CD14-positive monocyte (primary cell): Measurements from ENCODE around the gene SPTBN1. TPM values are rescaled to one million over a fixed set of nuclear protein-coding genes. Genes with fewer than 3 reads are reported as not detected.

ENCODE experiments used
- DNase-seq, 3 donors: peaks; one replicate each; pipeline ENCODE4 v3.0.0-alpha.2; 2011 to 2022
- H2AFZ ChIP-seq: 2 replicates; pipeline ENCODE4 v1.6.0; 2012; ENCODE audit warnings: mild to moderate bottlenecking, low read depth, low read length, inconsistent platforms; ENCODE audit not compliant: insufficient read depth, poor library complexity, severe bottlenecking
- H3K27ac ChIP-seq, 2 donors: 1 replicate in 1 of 2; 2 replicates in 1 of 2; pipeline ENCODE4 v1.5.1; 2012 to 2013; ENCODE audit warnings: low read length in 2 of 2, control low read depth in 1 of 2, inconsistent platforms in 1 of 2, low read depth in 1 of 2, mild to moderate bottlenecking in 1 of 2
- H3K27me3 ChIP-seq, 2 donors: one replicate each; pipeline versions ENCODE4 v1.6.0 to v1.6.1; 2011 to 2013; ENCODE audit warnings: low read length in 2 of 2; ENCODE audit not compliant: control insufficient read depth in 2 of 2, insufficient read depth in 2 of 2
- H3K36me3 ChIP-seq, 2 donors: replicated peaks in 1 of 2; 1 replicate in 1 of 2; 2 replicates in 1 of 2; pipeline versions ENCODE4 v1.5.1 to v1.6.1; 2012 to 2013; ENCODE audit warnings: low read length in 2 of 2, control low read depth in 1 of 2, inconsistent platforms in 1 of 2, mild to moderate bottlenecking in 1 of 2; ENCODE audit not compliant: insufficient read depth in 2 of 2, control insufficient read depth in 1 of 2
- H3K4me1 ChIP-seq, 2 donors: 1 replicate in 1 of 2; 2 replicates in 1 of 2; pipeline versions ENCODE4 v1.5.1 to v1.6.1; 2012 to 2013; ENCODE audit warnings: low read length in 2 of 2, control low read depth in 1 of 2, inconsistent platforms in 1 of 2, mild to moderate bottlenecking in 1 of 2, moderate library complexity in 1 of 2; ENCODE audit not compliant: insufficient read depth in 2 of 2, control insufficient read depth in 1 of 2
- H3K4me2 ChIP-seq: replicated peaks from 2 replicates; pipeline ENCODE3; 2012; ENCODE audit warnings: low read length, moderate library complexity, mild to moderate bottlenecking; ENCODE audit not compliant: poor library complexity, severe bottlenecking; ENCODE audit errors: extremely low read depth
- H3K4me3 ChIP-seq, 3 experiments: fragments of 200-600 bp in 1 of 3; sonication (generic) in 1 of 3; replicated peaks in 1 of 3; 1 replicate in 2 of 3; 2 replicates in 1 of 3; pipeline ENCODE4 v1.5.1; 2011 to 2013; ENCODE audit warnings: low read length in 3 of 3, mild to moderate bottlenecking in 3 of 3, control low read depth in 2 of 3, low read depth in 2 of 3, inconsistent platforms in 1 of 3, moderate library complexity in 1 of 3
- H3K79me2 ChIP-seq: 2 replicates; pipeline ENCODE4 v1.6.0; 2012; ENCODE audit warnings: mild to moderate bottlenecking, control low read depth, inconsistent platforms, low read length, moderate library complexity; ENCODE audit not compliant: insufficient read depth
- H3K9ac ChIP-seq: 2 replicates; pipeline ENCODE4 v1.6.0; 2017; ENCODE audit warnings: low read length, mild to moderate bottlenecking; ENCODE audit not compliant: insufficient read depth, poor library complexity, severe bottlenecking
- H3K9me3 ChIP-seq, 2 donors: replicated peaks in 1 of 2; 1 replicate in 1 of 2; 2 replicates in 1 of 2; pipeline versions ENCODE4 v1.5.1 to v1.6.1; 2012 to 2013; ENCODE audit warnings: low read length in 2 of 2, control low read depth in 1 of 2; ENCODE audit not compliant: control insufficient read depth in 1 of 2, insufficient read depth in 1 of 2
- H4K20me1 ChIP-seq: 2 replicates; pipeline ENCODE4 v1.6.0; 2012; ENCODE audit warnings: mild to moderate bottlenecking, low read length, control low read depth, moderate library complexity; ENCODE audit not compliant: insufficient read depth
- H3K27ac Mint-ChIP-seq, 7 donors: one replicate each; pipeline ENCODE4 v1.8.0; 2020; ENCODE audit warnings: mild to moderate bottlenecking in 7 of 7, mixed read lengths in 7 of 7, moderate library complexity in 6 of 7, inconsistent platforms in 2 of 7
- H3K27me3 Mint-ChIP-seq, 3 donors: one replicate each; pipeline ENCODE4 v1.8.0; 2021 to 2022; ENCODE audit warnings: low read depth in 3 of 3, mild to moderate bottlenecking in 3 of 3, mixed read lengths in 3 of 3, moderate library complexity in 3 of 3, inconsistent platforms in 1 of 3
- H3K36me3 Mint-ChIP-seq, 2 donors: one replicate each; pipeline ENCODE4 v1.8.0; 2020; ENCODE audit warnings: mixed read lengths in 2 of 2, inconsistent platforms in 1 of 2, mild to moderate bottlenecking in 1 of 2
- H3K4me1 Mint-ChIP-seq: one replicate; pipeline ENCODE4 v1.8.0; 2020; ENCODE audit warnings: mild to moderate bottlenecking, mixed read lengths
- H3K4me3 Mint-ChIP-seq, 2 donors: one replicate each; pipeline ENCODE4 v1.8.0; 2020; ENCODE audit warnings: mild to moderate bottlenecking in 2 of 2, mixed read lengths in 2 of 2, moderate library complexity in 1 of 2
- H3K9me3 Mint-ChIP-seq, 7 donors: one replicate each; pipeline ENCODE4 v1.8.0; 2020 to 2022; ENCODE audit warnings: mixed read lengths in 7 of 7, mild to moderate bottlenecking in 6 of 7, moderate library complexity in 6 of 7, inconsistent platforms in 2 of 7
- WGBS: methylation state at CpG from one replicate; pipeline ENCODE4 v1.1.5; 2013; ENCODE audit warnings: missing lambda C conversion rate; ENCODE audit not compliant: insufficient coverage; 5-methylcytosine and 5-hydroxymethylcytosine counted together
- intact Hi-C, 2 donors: fragments of 100-400 bp; cut with micrococcal nuclease; formaldehyde crosslinking; loops; one replicate each; pipeline versions ENCODE4 v1.15.0 to v1.15.1; 2023
- polyA plus RNA-seq, 3 donors: library from polyadenylated mRNA; depleted of rRNA in 1 of 3; unstranded in 2 of 3; stranded (reverse) in 1 of 3; fragments of 300-500 nt in 2 of 3; fragments of >200 nt in 1 of 3; fragmentation: Illumina TruSeq in 2 of 3; gene quantifications; 1 replicate in 2 of 3; 2 replicates in 1 of 3; pipeline ENCODE4 v1.2.3, GENCODE V29; 2012 to 2021
- TF ChIP-seq, protein P1 (sequence below): fragments of 200-600 bp; IDR thresholded peaks from one replicate; pipeline ENCODE4 v1.8.0; 2022; ENCODE audit warnings: antibody characterized with exemption, mild to moderate bottlenecking

Gene SPTBN1
- polyA plus RNA-seq, 3 donors: 0.79 to 2.8 (median 1.7) TPM

DNA sequence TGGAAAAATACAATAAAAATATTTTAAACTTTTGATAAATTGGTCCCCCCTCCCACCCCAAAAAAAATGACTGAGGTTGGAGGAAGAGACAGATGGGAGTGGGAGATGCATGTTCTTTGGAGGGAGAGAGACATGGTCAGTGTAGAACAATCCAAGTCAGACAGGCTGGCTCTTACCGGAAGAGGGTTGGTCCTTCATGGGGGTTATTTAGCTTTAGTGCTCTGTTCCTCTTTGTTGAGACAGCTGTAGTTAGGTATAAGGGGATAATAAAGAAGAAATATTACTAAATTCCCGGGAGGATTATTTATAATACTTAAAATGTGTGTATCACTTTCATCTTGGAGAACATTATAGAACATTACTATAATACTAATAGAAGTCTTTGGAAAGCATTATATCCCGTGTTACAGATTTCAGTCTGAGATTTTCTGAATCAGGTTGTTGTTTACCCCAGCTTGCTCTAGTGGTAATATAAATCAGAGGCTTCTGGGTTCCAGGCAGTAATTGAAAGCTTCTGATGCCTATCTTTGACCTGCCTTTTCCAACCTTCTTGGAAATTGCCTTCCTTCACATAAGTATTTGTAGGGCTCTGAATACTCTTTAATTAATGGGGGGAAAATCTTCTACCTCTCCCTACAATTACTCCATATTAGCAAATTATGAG is 87.7 kb downstream of the SPTBN1 start:
- Mint-ChIP-seq H3K9me3 (no peaks in the 10 kb centered on the region), H3K27ac (no peak overlapping the region), H3K4me1 (peaks cover 4% of the 10 kb centered on the region), H3K36me3 (no peaks in the 10 kb centered on the region), H3K4me3 (no peak overlapping the region), H3K27me3 (peaks cover 0 to 4% (median 0%) of the 10 kb centered on the region in 3 donors)
- Histone ChIP-seq H3K4me2 (no peak overlapping the region), H2AFZ (no peak overlapping the region), H3K36me3 (no peaks in the 10 kb centered on the region), H3K27ac (no peak overlapping the region), H3K4me1 (no peaks in the 10 kb centered on the region), H3K9me3 (no peaks in the 10 kb centered on the region), H4K20me1 (no peaks in the 10 kb centered on the region), H3K4me3 (no peak overlapping the region), H3K9ac (no peak overlapping the region), H3K27me3 (no peaks in the 10 kb centered on the region), H3K79me2 (no peaks in the 10 kb centered on the region)
- peak in 1 of 3 donors; percentile 20 for DNase-seq
- TF ChIP-seq, protein P1, sequence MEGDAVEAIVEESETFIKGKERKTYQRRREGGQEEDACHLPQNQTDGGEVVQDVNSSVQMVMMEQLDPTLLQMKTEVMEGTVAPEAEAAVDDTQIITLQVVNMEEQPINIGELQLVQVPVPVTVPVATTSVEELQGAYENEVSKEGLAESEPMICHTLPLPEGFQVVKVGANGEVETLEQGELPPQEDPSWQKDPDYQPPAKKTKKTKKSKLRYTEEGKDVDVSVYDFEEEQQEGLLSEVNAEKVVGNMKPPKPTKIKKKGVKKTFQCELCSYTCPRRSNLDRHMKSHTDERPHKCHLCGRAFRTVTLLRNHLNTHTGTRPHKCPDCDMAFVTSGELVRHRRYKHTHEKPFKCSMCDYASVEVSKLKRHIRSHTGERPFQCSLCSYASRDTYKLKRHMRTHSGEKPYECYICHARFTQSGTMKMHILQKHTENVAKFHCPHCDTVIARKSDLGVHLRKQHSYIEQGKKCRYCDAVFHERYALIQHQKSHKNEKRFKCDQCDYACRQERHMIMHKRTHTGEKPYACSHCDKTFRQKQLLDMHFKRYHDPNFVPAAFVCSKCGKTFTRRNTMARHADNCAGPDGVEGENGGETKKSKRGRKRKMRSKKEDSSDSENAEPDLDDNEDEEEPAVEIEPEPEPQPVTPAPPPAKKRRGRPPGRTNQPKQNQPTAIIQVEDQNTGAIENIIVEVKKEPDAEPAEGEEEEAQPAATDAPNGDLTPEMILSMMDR: no peak
- WGBS: no CpG with 5 or more reads among the region's 3 CpGs
- intact Hi-C loops: no loop called here

DNA sequence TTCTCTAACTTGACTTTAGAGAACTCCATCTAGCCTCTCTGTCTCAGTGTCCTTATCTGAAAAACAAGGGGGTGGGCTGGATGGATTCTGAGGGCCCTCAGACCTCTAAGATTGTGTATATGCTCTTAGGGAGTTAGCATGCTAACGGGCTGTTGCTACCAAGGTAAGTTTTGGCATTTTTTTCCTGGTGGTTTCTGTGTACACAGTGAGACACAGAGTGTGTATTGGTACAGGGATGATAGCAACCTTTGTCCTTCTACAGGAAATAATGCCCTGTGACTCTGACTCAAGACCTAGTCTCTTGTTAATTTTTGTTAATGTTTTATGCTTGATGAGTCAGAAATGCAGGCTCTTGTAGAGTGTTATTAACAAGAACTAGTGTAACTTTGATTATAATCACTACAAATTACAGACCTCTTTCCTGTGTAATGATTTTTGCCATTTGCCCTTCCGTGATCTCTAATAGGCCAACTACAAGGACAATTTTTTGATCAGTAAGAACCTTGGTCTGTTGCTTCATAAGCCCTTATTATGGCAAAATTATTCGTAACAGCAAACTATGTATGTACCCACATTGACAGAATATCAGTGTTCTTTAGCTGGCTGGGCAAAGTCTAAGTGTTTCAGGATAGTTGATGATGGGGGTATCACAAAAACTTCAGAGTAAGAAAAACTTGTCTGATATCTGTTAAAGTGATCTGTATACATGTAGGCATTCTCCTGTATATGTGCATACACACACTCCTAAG is 89.7 kb downstream of the SPTBN1 start:
- no peaks in the 10 kb centered on the region for H3K79me2 ChIP-seq
- H3K36me3 ChIP-seq: no peaks in the 10 kb centered on the region
- intact Hi-C loops: no loop called here
- no peak overlapping the region for H3K9ac ChIP-seq
- H2AFZ ChIP-seq: no peak overlapping the region
- WGBS: 100% methylated on average over 1 of the region's 3 CpGs
- no peak overlapping the region for H3K4me2 ChIP-seq
- no peaks in the 10 kb centered on the region for H4K20me1 ChIP-seq
- Mint-ChIP-seq H3K9me3 (no peaks in the 10 kb centered on the region), H3K4me1 (peaks cover 4% of the 10 kb centered on the region), H3K27me3 (peaks cover 0 to 4% (median 2%) of the 10 kb centered on the region in 3 donors), H3K27ac (no peak overlapping the region), H3K36me3 (no peaks in the 10 kb centered on the region), H3K4me3 (no peak overlapping the region)
- peak in 2 of 3 donors; percentile 27 to 33 for DNase-seq
- H3K4me1 ChIP-seq: no peaks in the 10 kb centered on the region
- H3K27ac ChIP-seq: no peak overlapping the region
- H3K9me3 ChIP-seq: no peaks in the 10 kb centered on the region
- no peak overlapping the region for H3K4me3 ChIP-seq
- TF ChIP-seq, protein P1: no peak
- H3K27me3 ChIP-seq: no peaks in the 10 kb centered on the region
